ENCODE results near the gene ZMYND15. TPM values are rescaled to one million over a fixed set of nuclear protein-coding genes. Genes with fewer than 3 reads are reported as not detected.

ZMYND15 gene
- total and polyA plus RNA-seq, 9 donors: 0.15 to 0.79 (median 0.35) TPM

- DNase-seq: no peak
- no peak overlapping the region for H3K4me3 ChIP-seq (ENCODE audit: low read length)
- 90% methylated on average over 2 of the region's 9 CpGs for WGBS (ENCODE audit: insufficient coverage)
- H3K27ac ChIP-seq (ENCODE audit: low read length): no peak overlapping the region
- no peaks in the 10 kb centered on the region for H3K9me3 ChIP-seq (replicated peaks; ENCODE audit: control insufficient read depth, low read depth, low read length)
- no peaks in the 10 kb centered on the region for H3K36me3 ChIP-seq (ENCODE audit: control insufficient read depth, insufficient read depth, low read length)
- no peaks in the 10 kb centered on the region for H3K27me3 ChIP-seq (ENCODE audit: control insufficient read depth, insufficient read depth, low read length)
- H3K4me1 ChIP-seq (ENCODE audit: control insufficient read depth, insufficient read depth, low read length): peaks cover 3% of the 10 kb centered on the region
These were observed 13.9 kb upstream of the ZMYND15 start for GRCh38 chr17:4725646-4726310.

- Histone ChIP-seq H3K27ac (ENCODE audit: low read length) (no peak overlapping the region), H3K9me3 (replicated peaks; ENCODE audit: control insufficient read depth, low read depth, low read length) (no peaks in the 10 kb centered on the region), H3K4me1 (ENCODE audit: control insufficient read depth, insufficient read depth, low read length) (peaks cover 10% of the 10 kb centered on the region), H3K36me3 (ENCODE audit: control insufficient read depth, insufficient read depth, low read length) (peaks cover 2% of the 10 kb centered on the region), H3K27me3 (ENCODE audit: control insufficient read depth, insufficient read depth, low read length) (no peaks in the 10 kb centered on the region), H3K4me3 (ENCODE audit: low read length) (no peak overlapping the region)
- no CpG with 5 or more reads among the region's 3 CpGs for WGBS (ENCODE audit: insufficient coverage)
- no peak for DNase-seq
These were observed 11.5 kb upstream of the ZMYND15 start for GRCh38 chr17:4728124-4728523.

- H3K9me3 ChIP-seq (replicated peaks; ENCODE audit: control insufficient read depth, low read depth, low read length): no peaks in the 10 kb centered on the region
- H3K36me3 ChIP-seq (ENCODE audit: control insufficient read depth, insufficient read depth, low read length): peaks cover 6% of the 10 kb centered on the region
- 86% methylated on average over 5 of the region's 6 CpGs for WGBS (ENCODE audit: insufficient coverage)
- H3K27me3 ChIP-seq (ENCODE audit: control insufficient read depth, insufficient read depth, low read length): peaks cover 8% of the 10 kb centered on the region
- peaks cover 10% of the 10 kb centered on the region for H3K4me1 ChIP-seq (ENCODE audit: control insufficient read depth, insufficient read depth, low read length)
- no peak overlapping the region for H3K4me3 ChIP-seq (ENCODE audit: low read length)
- no peak overlapping the region for H3K27ac ChIP-seq (ENCODE audit: low read length)
- DNase-seq: peak; percentile 71
These were observed 6.5 kb upstream of the ZMYND15 start for GRCh38 chr17:4733073-4733531.

GRCh38 chr17:4734857-4735475 lies 4.7 kb upstream of the ZMYND15 start:
- Histone ChIP-seq H3K4me3 (ENCODE audit: low read length) (no peak overlapping the region), H3K4me1 (ENCODE audit: control insufficient read depth, insufficient read depth, low read length) (peaks cover 24% of the 10 kb centered on the region), H3K27me3 (ENCODE audit: control insufficient read depth, insufficient read depth, low read length) (peaks cover 26% of the 10 kb centered on the region), H3K27ac (ENCODE audit: low read length) (no peak overlapping the region), H3K36me3 (ENCODE audit: control insufficient read depth, insufficient read depth, low read length) (peaks cover 6% of the 10 kb centered on the region), H3K9me3 (replicated peaks; ENCODE audit: control insufficient read depth, low read depth, low read length) (no peaks in the 10 kb centered on the region)
- WGBS (ENCODE audit: insufficient coverage): 83% methylated on average over 7 of the region's 8 CpGs
- no peak for DNase-seq

- 58% methylated on average over 5 of the region's 9 CpGs for WGBS (ENCODE audit: insufficient coverage)
- H3K4me1 ChIP-seq (ENCODE audit: control insufficient read depth, insufficient read depth, low read length): peaks cover 18% of the 10 kb centered on the region
- H3K27ac ChIP-seq (ENCODE audit: low read length): peak overlapping the region; percentile 42
- peak; percentile 75 for DNase-seq
- no peaks in the 10 kb centered on the region for H3K9me3 ChIP-seq (replicated peaks; ENCODE audit: control insufficient read depth, low read depth, low read length)
- peaks cover 6% of the 10 kb centered on the region for H3K36me3 ChIP-seq (ENCODE audit: control insufficient read depth, insufficient read depth, low read length)
- H3K27me3 ChIP-seq (ENCODE audit: control insufficient read depth, insufficient read depth, low read length): peaks cover 37% of the 10 kb centered on the region
- no peak overlapping the region for H3K4me3 ChIP-seq (ENCODE audit: low read length)
These were observed 3.6 kb upstream of the ZMYND15 start for GRCh38 chr17:4735876-4736651.

GRCh38 chr17:4738136-4739121 lies 1.2 kb upstream of the ZMYND15 start:
- no peak for DNase-seq
- 7% methylated on average over 35 of the region's 41 CpGs for WGBS (ENCODE audit: insufficient coverage)
- Histone ChIP-seq H3K9me3 (replicated peaks; ENCODE audit: control insufficient read depth, low read depth, low read length) (no peaks in the 10 kb centered on the region), H3K27me3 (ENCODE audit: control insufficient read depth, insufficient read depth, low read length) (peaks cover 49% of the 10 kb centered on the region), H3K27ac (ENCODE audit: low read length) (no peak overlapping the region), H3K4me1 (ENCODE audit: control insufficient read depth, insufficient read depth, low read length) (peaks cover 14% of the 10 kb centered on the region), H3K4me3 (ENCODE audit: low read length) (peak overlapping the region; percentile 79), H3K36me3 (ENCODE audit: control insufficient read depth, insufficient read depth, low read length) (peaks cover 1% of the 10 kb centered on the region)

- Histone ChIP-seq H3K27me3 (ENCODE audit: control insufficient read depth, insufficient read depth, low read length) (peaks cover 64% of the 10 kb centered on the region), H3K27ac (ENCODE audit: low read length) (no peak overlapping the region), H3K4me1 (ENCODE audit: control insufficient read depth, insufficient read depth, low read length) (peaks cover 18% of the 10 kb centered on the region)
These were observed 355 bp downstream of the ZMYND15 start for GRCh38 chr17:4740025-4740351.

GRCh38 chr17:4740584-4740983 lies 951 bp downstream of the ZMYND15 start:
- no peak for DNase-seq
- H3K4me1 ChIP-seq (ENCODE audit: control insufficient read depth, insufficient read depth, low read length): peaks cover 23% of the 10 kb centered on the region
- 94% methylated on average over 5 of the region's 8 CpGs for WGBS (ENCODE audit: insufficient coverage)
- H3K4me3 ChIP-seq (ENCODE audit: low read length): no peak overlapping the region
- peaks cover 70% of the 10 kb centered on the region for H3K27me3 ChIP-seq (ENCODE audit: control insufficient read depth, insufficient read depth, low read length)
- no peak overlapping the region for H3K27ac ChIP-seq (ENCODE audit: low read length)
- H3K9me3 ChIP-seq (replicated peaks; ENCODE audit: control insufficient read depth, low read depth, low read length): no peaks in the 10 kb centered on the region
- no peaks in the 10 kb centered on the region for H3K36me3 ChIP-seq (ENCODE audit: control insufficient read depth, insufficient read depth, low read length)

More at GRCh38 chr17:4740025-4740351, 355 bp downstream of the ZMYND15 start:
- DNase-seq: no peak
- Histone ChIP-seq H3K9me3 (replicated peaks; ENCODE audit: control insufficient read depth, low read depth, low read length) (no peaks in the 10 kb centered on the region), H3K4me3 (ENCODE audit: low read length) (peak overlapping the region; percentile 28), H3K36me3 (ENCODE audit: control insufficient read depth, insufficient read depth, low read length) (no peaks in the 10 kb centered on the region)
- 15% methylated on average over 6 of the region's 13 CpGs for WGBS (ENCODE audit: insufficient coverage)

- Histone ChIP-seq H3K4me1 (ENCODE audit: control insufficient read depth, insufficient read depth, low read length) (peaks cover 23% of the 10 kb centered on the region), H3K27me3 (ENCODE audit: control insufficient read depth, insufficient read depth, low read length) (peaks cover 79% of the 10 kb centered on the region)
- 75% methylated on average over 3 of the region's 8 CpGs for WGBS (ENCODE audit: insufficient coverage)
These were observed 1.9 kb downstream of the ZMYND15 start for GRCh38 chr17:4741544-4741943.

More at GRCh38 chr17:4741544-4741943, 1.9 kb downstream of the ZMYND15 start:
- H3K4me3 ChIP-seq (ENCODE audit: low read length): no peak overlapping the region
- H3K36me3 ChIP-seq (ENCODE audit: control insufficient read depth, insufficient read depth, low read length): no peaks in the 10 kb centered on the region
- DNase-seq: no peak
- H3K27ac ChIP-seq (ENCODE audit: low read length): no peak overlapping the region
- H3K9me3 ChIP-seq (replicated peaks; ENCODE audit: control insufficient read depth, low read depth, low read length): no peaks in the 10 kb centered on the region
